Stimulated activated CD4-positive, alpha-beta T cell treated with anti-CD3 and anti-CD28 coated beads, TNF-alpha, amount 100 ng/mL, for 48 hours (primary cell): ENCODE data around the gene CFAP251.
"Not testable (repeated sequence)": the region's sequence is repeated elsewhere in the genome, so short reads cannot be mapped to it uniquely, and the experiment has no call there.

ENCODE experiments used
- DNase-seq, 3 donors: peaks; one replicate each; pipeline ENCODE4 v3.0.0-alpha.2; 2020; ENCODE audit warnings: low read depth in 3 of 3

CFAP251 gene

GRCh38 chr12:121917950-121918678, at the start of gene CFAP251:
Gene CFAP251, plus strand, starts transcription at chr12:121918592. Its CDS starts 2,714 bp downstream, at chr12:121921306.
- peak; percentile 87 to 98 (median 91) for DNase-seq

- not testable (repeated sequence) for DNase-seq
These were observed 49.2 kb upstream of the CFAP251 start for GRCh38 chr12:121869229-121869628.

GRCh38 chr12:121871467-121871866, 46.9 kb upstream of the CFAP251 start:
- no peak for DNase-seq

GRCh38 chr12:121872546-121873215, 45.7 kb upstream of the CFAP251 start:
- peak in 1 of 3 donors; percentile 13 for DNase-seq

GRCh38 chr12:121873216-121873569, 45.2 kb upstream of the CFAP251 start:
- no peak for DNase-seq

- DNase-seq, result no peak
These were observed 44.3 kb upstream of the CFAP251 start for GRCh38 chr12:121874071-121874470.

GRCh38 chr12:121875582-121875981, 42.8 kb upstream of the CFAP251 start:
- no peak for DNase-seq

- not testable (repeated sequence) for DNase-seq
These were observed 42.3 kb upstream of the CFAP251 start for GRCh38 chr12:121876080-121876447.

- no peak for DNase-seq
These were observed 35.1 kb upstream of the CFAP251 start for GRCh38 chr12:121883315-121883660.

- DNase-seq, result not testable (repeated sequence)
These were observed 33.3 kb upstream of the CFAP251 start for GRCh38 chr12:121885129-121885528.

- DNase-seq, result no peak
These were observed 30.3 kb upstream of the CFAP251 start for GRCh38 chr12:121888083-121888477.

- DNase-seq, result peak; percentile 98 to 100 (median 98)
These were observed 29.7 kb upstream of the CFAP251 start, which contains the start of gene PSMD9 for GRCh38 chr12:121888478-121889273. Gene PSMD9, plus strand, starts transcription at chr12:121888790. Its CDS starts 67 bp downstream, at chr12:121888857.

- no peak for DNase-seq
These were observed 29.1 kb upstream of the CFAP251 start for GRCh38 chr12:121889274-121889624.

- DNase-seq, result not testable (repeated sequence)
These were observed 28.7 kb upstream of the CFAP251 start for GRCh38 chr12:121889661-121890060.

- no peak for DNase-seq
These were observed 25.5 kb upstream of the CFAP251 start for GRCh38 chr12:121892673-121893561.

GRCh38 chr12:121893961-121894460, 24.4 kb upstream of the CFAP251 start:
- peak in 1 of 3 donors; percentile 29 for DNase-seq

GRCh38 chr12:121894633-121895032, 23.8 kb upstream of the CFAP251 start:
- no peak for DNase-seq

GRCh38 chr12:121898287-121898686, 20.1 kb upstream of the CFAP251 start:
- no peak for DNase-seq

- no peak for DNase-seq
These were observed 18.8 kb upstream of the CFAP251 start for GRCh38 chr12:121899590-121899989.

- DNase-seq, result no peak
These were observed 15.2 kb upstream of the CFAP251 start for GRCh38 chr12:121903202-121903601.

GRCh38 chr12:121905746-121906145, 12.6 kb upstream of the CFAP251 start:
- no peak for DNase-seq
